ENCODE data around the gene TMC6.
"Not testable (repeated sequence)": the region's sequence is repeated elsewhere in the genome, so short reads cannot be mapped to it uniquely, and the experiment has no call there.

Gene TMC6, protein sequence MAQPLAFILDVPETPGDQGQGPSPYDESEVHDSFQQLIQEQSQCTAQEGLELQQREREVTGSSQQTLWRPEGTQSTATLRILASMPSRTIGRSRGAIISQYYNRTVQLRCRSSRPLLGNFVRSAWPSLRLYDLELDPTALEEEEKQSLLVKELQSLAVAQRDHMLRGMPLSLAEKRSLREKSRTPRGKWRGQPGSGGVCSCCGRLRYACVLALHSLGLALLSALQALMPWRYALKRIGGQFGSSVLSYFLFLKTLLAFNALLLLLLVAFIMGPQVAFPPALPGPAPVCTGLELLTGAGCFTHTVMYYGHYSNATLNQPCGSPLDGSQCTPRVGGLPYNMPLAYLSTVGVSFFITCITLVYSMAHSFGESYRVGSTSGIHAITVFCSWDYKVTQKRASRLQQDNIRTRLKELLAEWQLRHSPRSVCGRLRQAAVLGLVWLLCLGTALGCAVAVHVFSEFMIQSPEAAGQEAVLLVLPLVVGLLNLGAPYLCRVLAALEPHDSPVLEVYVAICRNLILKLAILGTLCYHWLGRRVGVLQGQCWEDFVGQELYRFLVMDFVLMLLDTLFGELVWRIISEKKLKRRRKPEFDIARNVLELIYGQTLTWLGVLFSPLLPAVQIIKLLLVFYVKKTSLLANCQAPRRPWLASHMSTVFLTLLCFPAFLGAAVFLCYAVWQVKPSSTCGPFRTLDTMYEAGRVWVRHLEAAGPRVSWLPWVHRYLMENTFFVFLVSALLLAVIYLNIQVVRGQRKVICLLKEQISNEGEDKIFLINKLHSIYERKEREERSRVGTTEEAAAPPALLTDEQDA

DNA sequence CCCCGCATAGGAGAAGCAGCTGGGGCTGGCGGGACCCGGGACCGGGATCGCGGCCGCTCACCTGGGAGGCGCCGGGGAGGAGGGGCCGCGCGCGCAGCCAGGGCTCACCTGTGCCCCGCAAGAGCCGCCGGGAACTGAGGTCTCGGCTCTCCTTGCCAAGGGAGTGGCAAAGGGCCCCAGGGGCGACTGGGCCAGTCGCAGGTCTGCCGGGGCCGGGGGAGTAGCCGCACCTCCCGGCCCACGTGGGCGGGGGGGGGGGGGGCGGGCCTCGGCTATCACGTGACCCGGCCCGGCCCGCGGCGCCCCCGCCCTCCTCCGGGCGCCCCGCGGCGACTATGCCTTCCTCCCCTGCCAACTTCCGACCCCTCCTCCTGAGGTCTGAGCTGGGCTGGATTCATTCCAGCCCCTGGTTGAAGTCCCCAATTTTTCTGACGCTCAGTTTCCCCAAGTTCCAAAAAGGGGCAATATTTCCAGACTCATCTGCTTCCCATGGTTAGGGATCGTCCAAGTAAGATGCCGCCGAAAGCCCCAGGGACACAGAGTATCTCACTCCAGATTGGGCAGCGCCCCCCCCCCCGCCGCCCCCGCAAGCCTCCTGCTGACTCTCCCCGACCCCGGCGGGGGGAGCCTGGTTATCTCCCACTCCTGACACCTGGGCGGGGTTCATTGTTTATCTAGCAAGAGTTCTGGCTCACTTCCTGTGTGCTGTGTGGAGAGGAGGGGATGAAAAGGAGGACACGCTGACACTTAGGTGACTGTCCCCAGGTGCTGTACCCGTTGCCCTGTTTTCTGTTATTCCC lies at the start of gene TMC6:
Gene TMC6, minus strand, starts transcription at position 205 of the 800 bp plus-strand sequence. CDS start 1,923 bp downstream, outside the sequence.
- DNase-seq = peak; percentile 64

DNA sequence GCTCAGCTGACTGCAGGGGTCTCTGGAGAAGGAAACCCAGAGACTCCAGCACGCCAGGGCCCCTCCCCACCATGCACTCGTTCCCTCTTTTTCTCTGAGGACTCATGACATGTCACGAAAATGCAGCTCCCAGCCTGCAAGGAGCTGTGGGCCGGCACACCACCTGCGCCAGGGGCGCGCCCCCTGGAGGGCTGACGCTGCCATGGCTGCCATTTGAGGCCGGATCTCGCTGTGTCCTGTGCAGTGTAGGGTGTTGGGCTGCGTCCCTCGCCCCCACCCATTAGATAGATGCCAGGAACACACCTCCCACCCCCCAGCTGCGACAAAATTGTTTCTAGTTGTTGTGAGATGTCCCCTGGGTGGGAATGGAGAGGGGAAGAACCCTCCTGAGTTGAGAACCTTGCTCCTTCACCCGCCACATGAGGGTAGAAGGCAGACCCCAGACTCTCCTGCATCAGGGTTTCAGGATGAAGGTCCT lies 48.0 kb upstream of the TMC6 start:
- DNase-seq = no peak

DNA sequence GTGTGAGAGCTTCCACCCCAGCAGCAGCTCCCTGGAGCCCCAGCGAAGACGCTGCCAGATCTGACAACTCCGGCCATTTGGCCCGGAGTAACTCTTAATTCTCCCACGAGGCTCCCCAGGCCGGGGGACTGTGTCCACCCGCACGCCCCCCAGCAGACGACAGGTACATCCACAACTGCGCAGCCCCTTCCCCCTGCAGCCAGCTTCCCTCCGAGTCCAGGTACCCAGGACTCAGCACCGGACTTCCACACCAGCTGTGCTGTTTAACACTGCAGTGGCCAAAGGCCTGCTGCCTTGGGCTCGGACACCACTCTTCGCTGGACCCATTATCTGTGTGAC lies 47.1 kb upstream of the TMC6 start:
- DNase-seq = no peak

DNA sequence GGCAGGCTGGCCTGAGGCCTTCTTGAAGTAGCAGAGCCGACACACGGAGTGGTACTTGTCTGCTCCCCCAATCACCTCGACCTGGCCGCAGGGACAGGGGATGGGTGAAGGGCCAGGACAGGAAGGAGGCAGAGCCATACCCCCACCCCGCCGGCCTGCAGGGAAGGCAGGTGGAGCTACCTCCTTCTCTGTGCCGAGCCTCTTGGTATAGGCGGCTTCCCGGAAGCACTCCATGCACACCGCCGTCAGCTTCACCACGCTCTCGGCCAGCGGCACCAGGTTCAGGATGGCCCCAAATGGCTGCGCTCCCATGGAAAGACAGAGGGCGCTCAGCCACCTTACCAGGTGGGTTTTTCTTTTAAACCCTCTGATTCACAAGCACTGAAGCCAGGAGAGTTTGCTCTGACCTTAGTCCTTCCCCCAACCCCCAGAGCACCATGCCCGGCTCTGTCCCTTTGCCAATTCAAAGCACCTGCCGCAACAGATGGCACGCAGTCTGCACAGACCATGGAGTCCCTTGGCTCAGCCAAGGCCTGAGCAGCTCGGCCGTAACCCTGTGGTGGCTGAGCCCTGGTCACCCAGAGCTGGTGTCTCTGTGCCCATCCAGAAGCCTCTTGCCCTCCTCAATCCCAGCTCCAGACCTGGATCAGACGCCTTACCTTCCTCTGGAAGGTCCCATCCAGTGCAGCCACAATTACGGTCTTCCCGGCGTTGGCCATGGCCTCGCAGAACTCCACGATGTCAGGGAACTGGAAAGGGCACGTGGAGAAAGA lies 46.5 kb upstream of the TMC6 start:
- no peak for DNase-seq

DNA sequence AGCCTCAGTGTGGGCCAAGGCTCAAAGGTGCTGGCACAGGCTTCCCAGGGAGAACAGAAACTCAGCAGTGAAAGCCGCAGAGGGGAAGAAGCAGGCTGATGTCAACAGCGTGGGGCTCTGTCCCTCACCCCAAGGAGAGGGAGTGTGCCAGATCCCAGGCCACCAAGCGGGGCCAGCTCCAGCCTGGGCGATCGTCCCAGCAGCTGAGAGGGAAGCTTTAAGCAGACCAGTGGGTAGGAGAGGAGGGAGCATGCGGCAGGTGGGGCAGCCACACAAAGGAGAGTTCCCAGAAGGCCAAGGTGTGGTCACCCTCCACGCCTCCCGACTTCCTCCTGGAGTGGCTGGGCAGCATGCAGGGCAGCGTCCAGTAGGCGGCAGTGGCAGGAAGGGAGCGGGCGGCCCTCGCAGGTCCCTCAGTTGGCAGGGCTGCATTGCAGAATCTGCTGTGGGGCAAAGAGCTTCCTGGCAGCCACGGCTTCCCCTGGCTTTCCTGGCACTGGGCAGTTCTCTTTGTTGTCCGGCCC lies 45.9 kb upstream of the TMC6 start:
- no peak for DNase-seq

DNA sequence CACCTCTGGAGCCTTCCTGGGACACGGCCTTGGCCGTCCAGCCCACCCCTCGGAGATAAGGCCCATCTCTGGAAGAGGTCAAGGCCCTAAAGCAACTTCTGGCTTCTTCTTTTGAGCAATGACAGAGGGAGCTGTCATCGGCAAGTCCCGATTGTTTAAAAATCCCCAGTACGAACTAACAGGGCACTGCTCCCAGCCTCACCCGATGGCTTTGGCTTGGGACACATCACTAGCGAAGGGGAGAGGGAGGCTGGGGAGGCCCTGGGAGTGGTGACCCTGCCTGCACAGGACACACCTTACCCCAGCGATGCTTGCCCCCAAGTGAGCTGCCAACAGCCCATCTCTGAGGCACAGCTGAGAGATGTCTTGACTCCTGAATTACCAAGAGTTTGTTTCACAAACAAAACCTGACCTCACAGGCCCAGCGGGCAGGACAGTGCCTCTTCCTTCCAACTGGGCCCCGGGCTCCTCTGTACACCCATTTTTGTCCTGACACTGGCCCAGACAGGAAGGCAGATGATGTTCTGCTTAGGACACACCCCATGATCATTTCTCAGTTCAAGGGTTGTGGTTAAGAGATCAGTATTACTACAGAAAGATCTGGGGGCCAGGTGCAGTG lies 44.7 kb upstream of the TMC6 start:
- DNase-seq = no peak

DNA sequence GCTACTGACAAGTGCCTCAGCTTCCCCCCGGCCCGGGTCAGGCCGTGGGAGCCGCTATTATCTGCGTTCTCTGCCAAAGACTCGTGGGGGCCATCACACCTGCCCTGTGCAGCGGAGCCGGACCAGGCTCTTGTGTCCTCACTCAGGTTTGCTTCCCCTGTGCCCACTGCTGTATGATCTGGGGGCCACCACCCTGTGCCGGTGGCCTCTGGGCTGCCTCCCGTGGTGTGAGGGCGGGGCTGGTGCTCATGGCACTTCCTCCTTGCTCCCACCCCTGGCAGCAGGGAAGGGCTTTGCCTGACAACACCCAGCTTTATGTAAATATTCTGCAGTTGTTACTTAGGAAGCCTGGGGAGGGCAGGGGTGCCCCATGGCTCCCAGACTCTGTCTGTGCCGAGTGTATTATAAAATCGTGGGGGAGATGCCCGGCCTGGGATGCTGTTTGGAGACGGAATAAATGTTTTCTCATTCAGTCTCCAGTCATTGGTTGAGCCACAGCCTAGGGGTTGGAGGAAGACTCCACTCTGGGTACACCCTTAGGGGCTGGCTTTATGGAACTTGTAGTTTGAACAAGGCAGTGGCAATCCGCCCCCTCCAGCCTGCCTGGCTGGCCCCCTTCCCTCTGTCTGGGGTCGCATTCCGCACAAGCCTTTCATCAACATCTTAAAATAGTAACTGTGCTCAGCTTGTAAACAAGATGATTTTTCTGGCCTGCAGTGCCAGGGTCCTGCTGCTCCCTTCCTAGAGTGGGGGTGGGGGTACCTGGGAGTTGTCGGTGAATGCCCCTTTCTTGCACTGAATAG lies 43.9 kb upstream of the TMC6 start:
- no peak for DNase-seq

DNA sequence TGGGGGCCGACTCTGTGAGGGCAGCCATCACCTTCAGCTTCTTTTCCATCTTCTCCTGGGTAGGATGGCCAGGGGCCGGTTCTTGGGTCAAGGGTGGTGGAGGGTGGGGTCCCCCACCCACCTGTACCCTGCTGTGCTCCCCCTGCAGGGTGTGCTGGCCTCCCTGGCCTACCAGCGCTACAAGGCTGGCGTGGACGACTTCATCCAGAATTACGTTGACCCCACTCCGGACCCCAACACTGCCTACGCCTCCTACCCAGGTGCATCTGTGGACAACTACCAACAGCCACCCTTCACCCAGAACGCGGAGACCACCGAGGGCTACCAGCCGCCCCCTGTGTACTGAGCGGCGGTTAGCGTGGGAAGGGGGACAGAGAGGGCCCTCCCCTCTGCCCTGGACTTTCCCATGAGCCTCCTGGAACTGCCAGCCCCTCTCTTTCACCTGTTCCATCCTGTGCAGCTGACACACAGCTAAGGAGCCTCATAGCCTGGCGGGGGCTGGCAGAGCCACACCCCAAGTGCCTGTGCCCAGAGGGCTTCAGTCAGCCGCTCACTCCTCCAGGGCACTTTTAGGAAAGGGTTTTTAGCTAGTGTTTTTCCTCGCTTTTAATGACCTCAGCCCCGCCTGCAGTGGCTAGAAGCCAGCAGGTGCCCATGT lies 43.2 kb upstream of the TMC6 start:
- DNase-seq = not testable (repeated sequence)

DNA sequence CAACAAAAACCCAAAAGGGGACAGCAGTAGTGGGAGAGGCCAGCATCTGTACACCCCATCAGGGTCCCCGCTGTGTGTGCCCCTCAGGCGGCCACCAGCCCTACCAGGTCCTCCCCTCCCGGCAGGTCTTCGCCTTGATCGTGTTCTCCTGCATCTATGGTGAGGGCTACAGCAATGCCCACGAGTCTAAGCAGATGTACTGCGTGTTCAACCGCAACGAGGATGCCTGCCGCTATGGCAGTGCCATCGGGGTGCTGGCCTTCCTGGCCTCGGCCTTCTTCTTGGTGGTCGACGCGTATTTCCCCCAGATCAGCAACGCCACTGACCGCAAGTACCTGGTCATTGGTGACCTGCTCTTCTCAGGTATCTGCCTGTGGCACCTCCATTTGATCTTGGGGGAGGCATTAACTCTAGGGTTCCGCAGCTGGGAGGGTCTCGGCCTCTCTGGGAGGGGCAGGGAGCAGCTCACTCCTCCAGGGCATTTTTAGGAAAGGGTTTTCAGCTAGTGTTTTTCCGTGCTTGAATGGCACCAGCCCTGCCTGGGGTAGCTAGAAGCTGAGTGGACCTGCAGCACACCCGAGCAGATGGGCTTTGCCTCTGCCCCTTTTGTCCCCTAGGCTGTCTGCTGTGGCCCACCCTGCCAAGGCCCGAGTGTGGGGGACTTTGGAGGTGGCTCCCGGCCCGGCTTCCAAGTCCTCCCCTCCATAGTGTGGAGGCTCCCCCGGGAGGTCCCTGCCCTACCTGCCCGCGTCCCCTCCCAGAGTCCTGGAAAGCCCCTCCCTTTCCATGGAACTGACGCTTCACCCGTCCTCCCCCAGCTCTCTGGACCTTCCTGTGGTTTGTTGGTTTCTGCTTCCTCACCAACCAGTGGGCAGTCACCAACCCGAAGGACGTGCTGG lies 42.4 kb upstream of the TMC6 start:
- no peak for DNase-seq

DNA sequence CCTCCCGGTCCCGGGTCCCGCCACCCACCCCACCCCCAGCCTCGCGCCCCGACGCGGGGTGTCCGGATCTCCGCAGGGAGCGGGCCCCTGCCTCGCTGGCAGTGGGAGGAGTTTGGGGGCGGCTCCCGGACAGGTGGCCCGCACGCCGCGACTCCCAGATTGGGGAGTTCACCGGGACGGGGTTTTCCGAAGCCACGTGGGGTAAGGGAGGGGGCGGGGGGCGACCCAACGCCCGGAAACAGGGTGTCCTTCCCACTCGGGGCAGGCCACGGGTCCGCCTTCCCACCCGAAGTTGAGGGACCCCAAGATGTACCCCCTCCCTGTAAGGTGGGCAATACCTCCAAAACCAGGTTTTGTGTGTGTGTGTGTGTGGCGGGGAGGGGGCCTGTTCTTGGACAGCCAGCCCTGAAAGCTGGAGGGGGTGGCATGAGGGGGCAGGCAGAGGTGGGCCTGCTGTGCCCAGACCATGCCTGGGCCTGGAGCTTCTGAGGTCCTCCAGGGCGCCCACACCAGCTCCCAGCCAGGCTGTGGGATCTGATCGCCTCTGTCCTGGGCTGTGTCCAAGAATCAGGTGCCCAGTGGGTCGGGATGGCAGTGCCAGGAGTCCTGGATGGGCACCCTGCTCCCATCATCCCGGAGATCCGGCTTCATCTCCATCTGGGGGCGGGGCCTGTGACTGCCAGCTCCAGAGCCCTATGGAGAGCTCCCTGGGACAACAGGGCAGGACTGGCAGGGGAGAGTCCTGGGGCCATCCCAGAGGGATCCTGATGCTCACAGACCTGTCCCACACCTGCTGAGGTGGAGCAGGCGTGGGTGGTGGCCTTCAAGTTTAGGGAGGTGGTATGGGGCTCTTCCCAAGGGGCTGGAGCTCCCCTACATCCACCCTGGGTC lies 40.6 kb upstream of the TMC6 start:
- DNase-seq = no peak

DNA sequence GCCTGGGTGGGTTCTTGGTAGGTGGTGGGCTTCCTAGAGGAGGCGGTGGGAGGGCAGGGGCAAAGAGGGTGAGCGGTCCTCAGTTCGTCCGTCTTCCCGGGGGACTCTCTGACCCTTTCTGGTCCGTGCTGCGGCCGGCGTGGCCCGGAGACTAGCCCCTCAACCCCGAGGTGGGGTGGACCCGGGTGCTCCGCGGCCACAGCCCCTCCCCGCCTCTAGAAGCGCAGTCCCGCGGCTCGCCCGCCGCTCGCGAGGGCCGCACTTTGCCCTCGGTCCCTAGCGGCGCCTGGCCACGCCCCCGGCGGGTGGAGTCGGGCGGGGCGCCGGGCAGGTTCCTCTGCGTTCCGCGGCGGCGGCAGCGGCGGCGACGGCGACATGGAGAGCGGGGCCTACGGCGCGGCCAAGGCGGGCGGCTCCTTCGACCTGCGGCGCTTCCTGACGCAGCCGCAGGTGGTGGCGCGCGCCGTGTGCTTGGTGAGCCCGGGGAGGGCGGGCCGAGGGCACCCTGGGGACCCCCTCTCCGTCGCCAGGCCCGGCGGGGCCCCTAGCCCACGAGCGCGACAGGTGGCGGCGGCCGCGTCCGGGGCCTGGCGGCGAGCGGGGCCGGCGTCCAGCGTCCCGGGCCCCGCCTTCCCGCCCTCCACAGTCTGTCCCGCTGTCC lies 39.8 kb upstream of the TMC6 start, which contains the start of gene SYNGR2:
Gene SYNGR2, plus strand, starts transcription at position 340 of the 661 bp plus-strand sequence. Its CDS starts 36 bp downstream, at position 376.
- peak; percentile 76 for DNase-seq

DNA sequence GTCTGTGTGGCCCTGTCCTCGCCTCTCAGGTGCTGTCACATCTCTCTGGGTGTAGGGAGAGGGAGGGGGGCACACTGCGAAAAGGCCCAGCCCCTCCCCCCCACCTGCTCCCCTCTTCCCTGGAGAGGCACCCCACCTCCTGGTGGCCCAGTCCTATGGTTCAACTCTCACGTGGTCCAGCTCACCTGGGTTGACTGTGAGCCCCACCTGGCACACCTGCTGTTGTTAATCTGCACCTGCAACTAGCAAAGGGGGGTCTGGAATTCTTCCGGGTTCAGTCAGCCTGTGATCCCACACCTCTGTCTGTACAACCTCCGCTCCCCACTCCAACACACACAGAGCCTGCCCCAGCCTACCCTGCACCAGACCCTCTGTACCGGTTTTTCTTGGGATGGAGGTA lies 37.9 kb upstream of the TMC6 start:
- no peak for DNase-seq

DNA sequence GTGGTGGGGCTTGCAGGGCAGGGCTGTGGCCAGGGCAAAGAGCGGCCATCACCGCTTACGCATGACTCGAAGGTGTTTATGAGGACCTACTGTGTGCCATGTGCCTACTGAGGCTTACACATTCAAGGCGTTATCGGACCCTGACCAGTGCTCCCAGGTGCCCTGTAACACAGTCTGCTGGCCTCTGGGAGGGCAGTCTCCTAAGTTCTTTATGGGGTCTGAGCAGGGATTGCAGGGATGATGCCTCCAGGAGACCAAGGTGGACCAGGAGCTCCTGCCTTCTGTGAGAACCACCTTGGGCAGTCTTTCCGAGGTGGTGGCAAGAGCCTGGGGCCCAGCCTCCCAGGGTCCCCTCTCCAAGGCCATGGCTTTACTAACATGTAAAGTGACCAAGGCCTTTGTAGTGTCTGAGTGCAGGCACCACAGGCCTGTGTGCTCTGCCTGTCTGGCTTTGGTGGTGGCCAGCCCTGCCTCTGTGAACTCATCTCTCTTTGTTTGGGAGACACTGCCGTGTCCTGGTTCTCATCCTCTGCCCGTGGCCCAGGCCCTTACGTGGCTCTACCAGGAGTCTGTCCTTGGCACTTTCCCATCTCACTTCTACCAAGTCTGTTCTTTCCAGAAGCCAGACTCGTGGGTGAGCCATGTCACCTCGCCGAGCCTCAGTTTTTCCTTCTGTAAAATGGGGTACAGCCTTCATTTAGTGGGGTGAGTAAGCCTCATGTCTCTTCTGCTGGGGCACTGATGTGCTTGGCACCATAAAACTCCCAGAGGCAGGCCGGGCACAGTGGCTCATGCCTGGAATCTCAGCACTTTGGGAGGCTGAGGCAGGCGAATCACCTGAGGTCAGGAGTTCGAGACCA lies 36.4 kb upstream of the TMC6 start:
- no peak for DNase-seq

DNA sequence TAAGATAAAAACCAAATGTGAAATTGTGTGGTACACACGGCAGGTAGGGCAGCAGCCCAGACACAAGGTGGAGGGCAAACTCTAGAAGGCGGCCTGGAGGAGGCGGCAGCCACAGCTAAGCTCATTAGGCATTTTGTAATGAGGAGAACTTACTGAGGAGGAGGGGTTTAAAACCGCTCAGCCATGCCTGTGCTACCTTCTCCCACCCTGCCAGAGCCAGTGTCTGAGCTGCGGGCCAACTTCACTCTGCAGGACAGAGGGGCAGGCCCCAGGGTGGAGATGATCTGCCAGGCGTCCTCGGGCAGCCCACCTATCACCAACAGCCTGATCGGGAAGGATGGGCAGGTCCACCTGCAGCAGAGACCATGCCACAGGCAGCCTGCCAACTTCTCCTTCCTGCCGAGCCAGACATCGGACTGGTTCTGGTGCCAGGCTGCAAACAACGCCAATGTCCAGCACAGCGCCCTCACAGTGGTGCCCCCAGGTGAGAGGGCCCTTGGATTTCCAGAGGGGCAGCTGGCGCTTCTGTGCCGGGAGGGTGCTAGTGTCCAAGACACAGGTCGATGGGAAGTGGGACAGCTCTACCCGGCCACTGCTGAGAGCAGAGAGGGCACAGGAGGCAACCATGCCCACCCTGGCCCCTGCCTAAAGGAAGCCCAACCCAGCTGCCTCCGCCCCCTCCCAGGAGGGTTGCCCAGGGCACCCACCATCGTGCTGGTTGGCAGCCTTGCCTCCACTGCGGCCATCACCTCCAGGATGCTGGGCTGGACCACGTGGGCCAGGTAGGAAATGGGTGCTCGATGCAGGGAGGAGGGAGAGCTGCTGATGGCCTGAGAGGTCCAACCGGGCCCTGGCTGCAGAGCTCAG lies 35.6 kb upstream of the TMC6 start:
- no peak for DNase-seq

DNA sequence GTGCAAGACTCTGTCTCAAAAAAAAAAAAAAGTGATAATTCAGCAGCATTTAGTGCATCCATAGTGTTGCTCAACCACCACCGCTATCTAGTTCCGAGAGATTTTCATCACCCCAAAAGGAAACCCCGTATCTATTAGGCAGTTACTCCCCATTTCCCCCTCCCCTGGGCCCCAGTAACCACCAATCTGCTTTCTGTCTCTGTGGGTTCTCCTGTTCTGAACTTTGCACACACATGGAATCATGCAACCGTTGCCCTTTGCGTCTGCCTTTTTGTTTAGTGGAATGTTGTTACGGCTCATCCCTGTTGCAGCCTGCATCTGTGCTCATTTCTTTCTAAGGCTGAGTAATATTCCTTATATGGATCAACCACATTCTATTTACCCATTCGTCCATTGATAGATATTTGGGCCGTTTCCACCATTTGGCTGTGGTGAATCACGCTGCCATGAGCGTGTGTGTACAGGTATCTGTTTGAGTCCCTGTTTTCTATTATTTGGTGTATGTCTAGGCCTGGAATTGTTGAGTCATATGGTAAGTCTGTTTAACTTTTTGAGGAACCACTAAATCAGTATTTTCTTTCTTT lies 31.1 kb upstream of the TMC6 start:
- no peak for DNase-seq
